HEK293 (cell line): Measurements from ENCODE around the gene RNF2.
A peak's percentile ranks its signal among the peaks of the same experiment; 100 is the strongest.

ENCODE experiments used
- CTCF ChIA-PET: fragments of 350-600 bp; formaldehyde crosslinking; extraction: SDS; loops from one replicate; lab custom pipeline; 2021; ENCODE audit warnings: antibody characterized with exemption; lab: Yijun Ruan, JAX
- POLR2A ChIA-PET: fragments of 300-600 bp; formaldehyde crosslinking; extraction: SDS; loops from one replicate; lab custom pipeline; 2020; ENCODE audit warnings: antibody characterized with exemption, inconsistent platforms; lab: Yijun Ruan, JAX
- H3K27ac ChIP-seq: fragments of 200-500 bp; sonication (Bioruptor generic); 2 replicates; pipeline ENCODE4 v1.5.1; 2014; ENCODE audit warnings: low read depth, low read length, control low read depth, inconsistent platforms; ENCODE audit errors: extremely low read depth
- H3K36me3 ChIP-seq, 2 experiments: fragments of 200-500 bp in 1 of 2; sonication (Bioruptor generic) in 1 of 2; 1 replicate in 1 of 2; 2 replicates in 1 of 2; pipeline ENCODE4 v1.5.1; 2014 to 2017; ENCODE audit warnings: inconsistent platforms in 2 of 2, low read length in 2 of 2; ENCODE audit not compliant: control insufficient read depth in 2 of 2, insufficient read depth in 1 of 2
- H3K4me1 ChIP-seq: fragments of 200-500 bp; sonication (Bioruptor generic); 2 replicates; pipeline ENCODE4 v1.5.1; 2014; ENCODE audit warnings: mild to moderate bottlenecking, low read length, inconsistent platforms; ENCODE audit not compliant: control insufficient read depth, insufficient read depth
- H3K4me3 ChIP-seq: 2 replicates; pipeline ENCODE4 v1.5.1; 2011; ENCODE audit warnings: low read depth, mild to moderate bottlenecking, control low read depth, low read length, moderate library complexity
- H3K9me3 ChIP-seq: fragments of 200-500 bp; sonication (Bioruptor generic); 2 replicates; pipeline ENCODE4 v1.5.1; 2014; ENCODE audit warnings: low read depth, low read length, inconsistent platforms; ENCODE audit not compliant: control insufficient read depth, insufficient read depth
- HOXC10 ChIP-seq: sonication (generic); formaldehyde crosslinking; IDR thresholded peaks from 2 replicates; pipeline ENCODE4 v1.8.1; 2023; ENCODE audit warnings: mild to moderate bottlenecking, missing genetic modification reagents
- MZF1 ChIP-seq: fragments of 450-650 bp; formaldehyde crosslinking; IDR thresholded peaks from 2 replicates; pipeline ENCODE4 v1.5.1; 2017; ENCODE audit warnings: missing biosample characterization, missing genetic modification characterization, borderline replicate concordance
- SP2 ChIP-seq: fragments of 450-650 bp; formaldehyde crosslinking; IDR thresholded peaks from 2 replicates; pipeline ENCODE4 v1.5.1; 2016; ENCODE audit warnings: missing biosample characterization, missing genetic modification characterization
- WT1 ChIP-seq: fragments of 450-650 bp; formaldehyde crosslinking; IDR thresholded peaks from 2 replicates; pipeline ENCODE4 v1.5.1; 2016; ENCODE audit warnings: missing biosample characterization, missing genetic modification characterization
- ZFP3 ChIP-seq: fragments of 450-650 bp; formaldehyde crosslinking; IDR thresholded peaks from 2 replicates; pipeline ENCODE4 v1.5.1; 2016; ENCODE audit warnings: low read depth, missing biosample characterization, missing genetic modification characterization
- ZFP41 ChIP-seq: fragments of 450-650 bp; formaldehyde crosslinking; IDR thresholded peaks from 2 replicates; pipeline ENCODE4 v1.5.1; 2016; ENCODE audit warnings: missing biosample characterization, missing genetic modification characterization, borderline replicate concordance
- ZFP69B ChIP-seq: fragments of 450-650 bp; formaldehyde crosslinking; IDR thresholded peaks from 2 replicates; pipeline ENCODE4 v1.5.1; 2016; ENCODE audit warnings: missing biosample characterization, missing genetic modification characterization
- ZNF133 ChIP-seq: fragments of 450-650 bp; formaldehyde crosslinking; IDR thresholded peaks from 2 replicates; pipeline ENCODE4 v1.5.1; 2016; ENCODE audit warnings: missing biosample characterization, missing genetic modification characterization
- ZNF169 ChIP-seq: fragments of 450-650 bp; formaldehyde crosslinking; IDR thresholded peaks from 2 replicates; pipeline ENCODE4 v1.5.1; 2016; ENCODE audit warnings: missing biosample characterization, missing genetic modification characterization
- ZNF184 ChIP-seq: fragments of 450-650 bp; IDR thresholded peaks from 2 replicates; pipeline ENCODE4 v1.5.1; 2018; ENCODE audit warnings: missing biosample characterization, mild to moderate bottlenecking, missing genetic modification characterization
- ZNF211 ChIP-seq: fragments of 450-650 bp; formaldehyde crosslinking; IDR thresholded peaks from 2 replicates; pipeline ENCODE4 v1.5.1; 2016; ENCODE audit warnings: low read depth, missing biosample characterization, missing genetic modification characterization
- ZNF239 ChIP-seq: fragments of 450-650 bp; formaldehyde crosslinking; IDR thresholded peaks from 2 replicates; pipeline ENCODE4 v1.5.1; 2016; ENCODE audit warnings: missing biosample characterization, missing genetic modification characterization
- ZNF302 ChIP-seq: fragments of 450-650 bp; formaldehyde crosslinking; IDR thresholded peaks from 2 replicates; pipeline ENCODE4 v1.5.1; 2016; ENCODE audit warnings: missing biosample characterization, missing genetic modification characterization, low read depth
- ZNF311 ChIP-seq: fragments of 450-650 bp; formaldehyde crosslinking; IDR thresholded peaks from 2 replicates; pipeline ENCODE4 v1.5.1; 2017; ENCODE audit warnings: missing biosample characterization, missing genetic modification characterization, borderline replicate concordance
- ZNF449 ChIP-seq: fragments of 450-650 bp; formaldehyde crosslinking; IDR thresholded peaks from 2 replicates; pipeline ENCODE4 v1.5.1; 2017; ENCODE audit warnings: missing biosample characterization, mild to moderate bottlenecking, missing genetic modification characterization, moderate library complexity
- ZNF548 ChIP-seq: fragments of 450-650 bp; formaldehyde crosslinking; IDR thresholded peaks from 2 replicates; pipeline ENCODE4 v1.5.1; 2016; ENCODE audit warnings: missing biosample characterization, missing genetic modification characterization
- ZNF596 ChIP-seq: fragments of 450-650 bp; IDR thresholded peaks from 2 replicates; pipeline ENCODE4 v1.5.0; 2018; ENCODE audit warnings: missing biosample characterization, mild to moderate bottlenecking, missing genetic modification characterization, moderate library complexity
- ZNF677 ChIP-seq: fragments of 450-650 bp; IDR thresholded peaks from 2 replicates; pipeline ENCODE4 v1.5.0; 2018; ENCODE audit warnings: missing biosample characterization, mild to moderate bottlenecking, missing genetic modification characterization, moderate library complexity
- ZNF692 ChIP-seq: fragments of 450-650 bp; formaldehyde crosslinking; IDR thresholded peaks from 2 replicates; pipeline ENCODE4 v1.5.1; 2016; ENCODE audit warnings: missing biosample characterization, missing genetic modification characterization
- ZNF837 ChIP-seq: fragments of 450-650 bp; formaldehyde crosslinking; IDR thresholded peaks from 2 replicates; pipeline ENCODE4 v1.5.1; 2016; ENCODE audit warnings: missing biosample characterization, missing genetic modification characterization
- ZSCAN18 ChIP-seq: fragments of 450-650 bp; formaldehyde crosslinking; IDR thresholded peaks from 2 replicates; pipeline ENCODE4 v1.5.1; 2016; ENCODE audit warnings: missing biosample characterization, missing genetic modification characterization
- TF ChIP-seq, protein P1 (sequence below): fragments of 450-650 bp; formaldehyde crosslinking; IDR thresholded peaks from 2 replicates; pipeline ENCODE4 v1.5.1; 2017; ENCODE audit warnings: missing biosample characterization, missing genetic modification characterization
- TF ChIP-seq, protein P2 (sequence below): fragments of 450-650 bp; formaldehyde crosslinking; IDR thresholded peaks from 2 replicates; pipeline ENCODE4 v1.5.1; 2016; ENCODE audit warnings: missing biosample characterization, missing genetic modification characterization

The RNF2 gene

DNA sequence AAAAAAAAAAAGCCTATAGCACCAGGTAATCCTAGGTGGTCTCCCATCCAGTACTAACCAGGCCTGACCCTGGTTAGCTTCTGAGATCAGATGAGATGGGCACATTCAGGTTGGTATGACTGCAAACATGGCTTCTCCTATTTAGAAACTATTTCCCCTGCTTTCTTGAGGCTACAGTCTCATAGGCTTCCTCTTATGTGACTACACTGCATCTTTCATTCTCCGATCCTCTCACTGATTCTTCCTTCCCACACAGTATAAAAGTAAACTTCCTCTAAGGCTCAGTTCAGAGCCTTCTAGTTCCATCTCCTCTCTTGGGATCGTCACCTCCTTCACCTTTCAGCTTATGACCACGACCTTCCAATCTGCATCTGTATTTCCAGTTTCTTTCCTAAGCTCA is 30.4 kb upstream of the RNF2 start:
- Histone ChIP-seq H3K27ac (no peak overlapping the region), H3K9me3 (no peaks in the 10 kb centered on the region), H3K36me3 (no peaks in the 10 kb centered on the region), H3K4me3 (no peak overlapping the region), H3K4me1 (no peaks in the 10 kb centered on the region; the same call in 1 of the 2 replicates)
- TF ChIP-seq ZNF311 (tag by site-specific recombination) (no peak), ZFP3 (no peak), ZNF692 (tag by site-specific recombination) (no peak), WT1 (tag by site-specific recombination) (no peak), HOXC10 (no peak), MZF1 (tag by site-specific recombination) (no peak), ZNF239 (tag by site-specific recombination) (no peak), ZNF211 (tag by site-specific recombination) (no peak), ZNF548 (tag by site-specific recombination) (no peak), ZNF837 (no peak), ZFP41 (no peak), ZNF449 (no peak), ZNF302 (tag by site-specific recombination) (no peak)
- TF ChIP-seq, protein P1, sequence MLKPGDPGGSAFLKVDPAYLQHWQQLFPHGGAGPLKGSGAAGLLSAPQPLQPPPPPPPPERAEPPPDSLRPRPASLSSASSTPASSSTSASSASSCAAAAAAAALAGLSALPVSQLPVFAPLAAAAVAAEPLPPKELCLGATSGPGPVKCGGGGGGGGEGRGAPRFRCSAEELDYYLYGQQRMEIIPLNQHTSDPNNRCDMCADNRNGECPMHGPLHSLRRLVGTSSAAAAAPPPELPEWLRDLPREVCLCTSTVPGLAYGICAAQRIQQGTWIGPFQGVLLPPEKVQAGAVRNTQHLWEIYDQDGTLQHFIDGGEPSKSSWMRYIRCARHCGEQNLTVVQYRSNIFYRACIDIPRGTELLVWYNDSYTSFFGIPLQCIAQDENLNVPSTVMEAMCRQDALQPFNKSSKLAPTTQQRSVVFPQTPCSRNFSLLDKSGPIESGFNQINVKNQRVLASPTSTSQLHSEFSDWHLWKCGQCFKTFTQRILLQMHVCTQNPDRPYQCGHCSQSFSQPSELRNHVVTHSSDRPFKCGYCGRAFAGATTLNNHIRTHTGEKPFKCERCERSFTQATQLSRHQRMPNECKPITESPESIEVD (tag by site-specific recombination): no peak
- POLR2A ChIA-PET: no interaction called here
- CTCF ChIA-PET: interaction anchor here (1.4 kb wide), 1 partner anchor 155 kb away, joined by 5 read pairs; no protein-coding TSS in a partner anchor

- Histone ChIP-seq H3K4me1 (no peaks in the 10 kb centered on the region; the same call in 1 of the 2 replicates), H3K27ac (no peak overlapping the region), H3K4me3 (no peak overlapping the region), H3K36me3 (no peaks in the 10 kb centered on the region), H3K9me3 (no peaks in the 10 kb centered on the region)
- CTCF ChIA-PET: interaction anchor here (1.4 kb wide), 1 partner anchor 155 kb away, joined by 5 read pairs; no protein-coding TSS in a partner anchor
- TF ChIP-seq ZNF184 (tag by site-specific recombination): no peak
- no peak for TF ChIP-seq ZNF169 (tag by site-specific recombination)
- TF ChIP-seq ZNF133 (tag by site-specific recombination): peak; percentile 24; the same call in 1 of the 2 replicates
- TF ChIP-seq, all 188 proteins: peak for 1
- POLR2A ChIA-PET: no interaction called here
Observed at GRCh38 chr1:185015631-185016030, 29.7 kb upstream of the RNF2 start.

DNA sequence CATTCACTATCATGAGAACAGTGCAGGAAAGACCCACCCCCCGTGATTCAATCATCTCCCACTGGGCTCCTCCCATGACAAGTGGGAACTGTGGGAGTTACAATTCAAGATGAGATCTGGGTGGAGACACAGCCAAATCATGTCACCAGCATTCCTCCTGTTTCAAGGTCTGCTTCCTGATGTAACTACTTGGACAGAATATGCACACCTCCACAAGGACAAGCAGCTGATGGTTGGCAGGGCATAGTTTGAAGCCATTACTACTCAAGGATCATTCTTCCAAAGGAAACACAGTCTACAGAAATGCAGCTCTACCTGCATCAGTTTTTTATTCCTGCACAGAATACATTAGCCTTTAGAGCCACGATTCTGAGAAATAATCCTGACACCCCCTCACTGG is 28.5 kb upstream of the RNF2 start:
- H3K4me3 ChIP-seq: no peak overlapping the region
- H3K27ac ChIP-seq: no peak overlapping the region
- no peaks in the 10 kb centered on the region for H3K9me3 ChIP-seq
- CTCF ChIA-PET: no interaction called here
- no peaks in the 10 kb centered on the region; the same call in 1 of the 2 replicates for H3K4me1 ChIP-seq
- H3K36me3 ChIP-seq: no peaks in the 10 kb centered on the region
- no peak for TF ChIP-seq ZFP69B
- no peak for TF ChIP-seq ZNF677
- TF ChIP-seq, protein P2, sequence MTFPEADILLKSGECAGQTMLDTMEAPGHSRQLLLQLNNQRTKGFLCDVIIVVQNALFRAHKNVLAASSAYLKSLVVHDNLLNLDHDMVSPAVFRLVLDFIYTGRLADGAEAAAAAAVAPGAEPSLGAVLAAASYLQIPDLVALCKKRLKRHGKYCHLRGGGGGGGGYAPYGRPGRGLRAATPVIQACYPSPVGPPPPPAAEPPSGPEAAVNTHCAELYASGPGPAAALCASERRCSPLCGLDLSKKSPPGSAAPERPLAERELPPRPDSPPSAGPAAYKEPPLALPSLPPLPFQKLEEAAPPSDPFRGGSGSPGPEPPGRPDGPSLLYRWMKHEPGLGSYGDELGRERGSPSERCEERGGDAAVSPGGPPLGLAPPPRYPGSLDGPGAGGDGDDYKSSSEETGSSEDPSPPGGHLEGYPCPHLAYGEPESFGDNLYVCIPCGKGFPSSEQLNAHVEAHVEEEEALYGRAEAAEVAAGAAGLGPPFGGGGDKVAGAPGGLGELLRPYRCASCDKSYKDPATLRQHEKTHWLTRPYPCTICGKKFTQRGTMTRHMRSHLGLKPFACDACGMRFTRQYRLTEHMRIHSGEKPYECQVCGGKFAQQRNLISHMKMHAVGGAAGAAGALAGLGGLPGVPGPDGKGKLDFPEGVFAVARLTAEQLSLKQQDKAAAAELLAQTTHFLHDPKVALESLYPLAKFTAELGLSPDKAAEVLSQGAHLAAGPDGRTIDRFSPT (tag by site-specific recombination): no peak
- TF ChIP-seq ZNF596 (tag by site-specific recombination): no peak
- no peak for TF ChIP-seq SP2 (tag by site-specific recombination)
- TF ChIP-seq ZSCAN18 (tag by site-specific recombination): no peak
- TF ChIP-seq, all 188 proteins: peak for 0
- POLR2A ChIA-PET: no interaction called here
